Sigmoid colon (tissue), 4 donors: ENCODE measurements around the gene PRICKLE2.
A peak's percentile ranks its signal among the peaks of the same experiment; 100 is the strongest.

Experiments used
- CTCF ChIP-seq, 4 experiments: fragments of 450-650 bp in 3 of 4; fragments of 200-600 bp in 1 of 4; IDR thresholded peaks; one replicate each; pipeline ENCODE4 v1.5.1; 2016 to 2019; ENCODE audit warnings: antibody characterized with exemption in 4 of 4, mild to moderate bottlenecking in 3 of 4, moderate library complexity in 2 of 4
- EP300 ChIP-seq, 4 donors: sonication (generic); formaldehyde crosslinking; IDR thresholded peaks; one replicate each; pipeline ENCODE4 v1.6.1; 2017; ENCODE audit warnings: antibody characterized with exemption in 4 of 4
- POLR2A ChIP-seq, 2 donors: fragments of 450-650 bp; IDR thresholded peaks; one replicate each; pipeline ENCODE4 v1.6.1; 2016; ENCODE audit warnings: antibody characterized with exemption in 2 of 2, mild to moderate bottlenecking in 2 of 2, moderate library complexity in 2 of 2

GRCh38 chr3:64242435-64242834 is 17.2 kb upstream of the PRICKLE2 start:
- TF ChIP-seq CTCF (IDR thresholded peaks at IDR 0.05) = no peak
- no peak for TF ChIP-seq EP300 (IDR thresholded peaks at IDR 0.05)
- peak in 1 of 2 donors; percentile 4 for TF ChIP-seq POLR2A (IDR thresholded peaks at IDR 0.05)
